NB4 (cell line): Measurements from ENCODE around the gene CRYBB1.

Experiments used
- CTCF ChIP-seq: IDR thresholded peaks from one replicate; pipeline ENCODE4 v1.5.1; 2012; ENCODE audit warnings: low read depth, low read length
- MAX ChIP-seq: IDR thresholded peaks from 2 replicates; pipeline ENCODE4 v1.6.1; 2011; ENCODE audit warnings: low read depth, low read length

- TF ChIP-seq MAX (no peak), CTCF (no peak)
Measured at GRCh38 chr22:26658161-26658560, 40.3 kb upstream of the CRYBB1 start.
